HepG2 (cell line): Measurements from ENCODE around the gene CHRD. TPM values are rescaled to one million over a fixed set of nuclear protein-coding genes. Genes with fewer than 3 reads are reported as not detected.

ENCODE experiments used
- CEBPB ChIP-seq: IDR thresholded peaks from 2 replicates; pipeline ENCODE4 v1.6.1; 2011; ENCODE audit warnings: low read depth, low read length, improper control_type of control experiment, borderline replicate concordance
- HDAC6 ChIP-seq: fragments of 200-600 bp; sonication (generic); IDR thresholded peaks from 2 replicates; pipeline ENCODE4 v1.7.0; 2017; ENCODE audit warnings: mild to moderate bottlenecking, antibody characterized with exemption, low read length, low read depth
- HNRNPH1 ChIP-seq: fragments of 200-400 bp; formaldehyde crosslinking; optimal IDR thresholded peaks from 2 replicates; pipeline ENCODE3; 2017; ENCODE audit warnings: mild to moderate bottlenecking, low read depth, low read length
- MLXIP ChIP-seq: sonication (generic); formaldehyde crosslinking; IDR thresholded peaks from 2 replicates; pipeline ENCODE4 v1.9.0; 2021; ENCODE audit warnings: missing genetic modification reagents, borderline replicate concordance
- NR2F2 ChIP-seq: IDR thresholded peaks from 2 replicates; pipeline ENCODE4 v1.6.1; 2012; ENCODE audit warnings: low read depth, inconsistent platforms, borderline replicate concordance
- PRDM4 ChIP-seq: sonication (generic); formaldehyde crosslinking; IDR thresholded peaks from 2 replicates; pipeline ENCODE4 v1.9.0; 2021; ENCODE audit warnings: missing genetic modification reagents, borderline replicate concordance
- RAD21 ChIP-seq: fragments of 450-650 bp; formaldehyde crosslinking; IDR thresholded peaks from 2 replicates; pipeline ENCODE4 v1.5.0; 2020; ENCODE audit warnings: mild to moderate bottlenecking
- SIN3B ChIP-seq: fragments of 150-350 bp; IDR thresholded peaks from 2 replicates; pipeline ENCODE4 v1.6.1; 2014; ENCODE audit warnings: low read length
- TBL1XR1 ChIP-seq: fragments of 150-350 bp; IDR thresholded peaks from 2 replicates; pipeline ENCODE4 v1.6.1; 2014; ENCODE audit warnings: borderline replicate concordance, low read length; ENCODE audit not compliant: partially characterized antibody
- THRA ChIP-seq: sonication (generic); formaldehyde crosslinking; IDR thresholded peaks from 2 replicates; pipeline ENCODE4 v1.4.0; 2020; ENCODE audit warnings: missing genetic modification reagents, borderline replicate concordance
- TRIM24 ChIP-seq: sonication (generic); formaldehyde crosslinking; IDR thresholded peaks from 2 replicates; pipeline ENCODE4 v1.8.0; 2022; ENCODE audit warnings: mild to moderate bottlenecking, missing genetic modification reagents
- ZFP36L2 ChIP-seq: sonication (generic); formaldehyde crosslinking; IDR thresholded peaks from 2 replicates; pipeline ENCODE4 v1.4.0; 2020; ENCODE audit warnings: missing genetic modification reagents
- ZFY ChIP-seq: sonication (generic); formaldehyde crosslinking; IDR thresholded peaks from 2 replicates; pipeline ENCODE4 v1.4.0; 2020; ENCODE audit warnings: missing genetic modification reagents
- ZNF101 ChIP-seq: sonication (generic); formaldehyde crosslinking; IDR thresholded peaks from 2 replicates; pipeline ENCODE4 v1.4.0; 2020; ENCODE audit warnings: mild to moderate bottlenecking, low read depth, missing genetic modification reagents, borderline replicate concordance
- ZNF280B ChIP-seq: sonication (generic); formaldehyde crosslinking; IDR thresholded peaks from 2 replicates; pipeline ENCODE4 v1.5.0; 2020; ENCODE audit warnings: missing genetic modification reagents, mild to moderate bottlenecking, borderline replicate concordance
- ZNF557 ChIP-seq: sonication (generic); formaldehyde crosslinking; IDR thresholded peaks from 2 replicates; pipeline ENCODE4 v1.4.0; 2020; ENCODE audit warnings: missing genetic modification reagents
- ZNF740 ChIP-seq: sonication (generic); formaldehyde crosslinking; IDR thresholded peaks from 2 replicates; pipeline ENCODE4 v1.4.0; 2020; ENCODE audit warnings: missing genetic modification reagents
- ZNF780A ChIP-seq: sonication (generic); formaldehyde crosslinking; IDR thresholded peaks from 2 replicates; pipeline ENCODE4 v1.8.0; 2022; ENCODE audit warnings: mild to moderate bottlenecking, missing genetic modification reagents, moderate library complexity
- polyA plus RNA-seq, 8 experiments: library from polyadenylated mRNA; depleted of rRNA in 3 of 8; stranded (reverse) in 7 of 8; unstranded in 1 of 8; fragments of >200 nt; fragmentation: Illumina TruSeq in 4 of 8; extraction: Trizol in 4 of 8; gene quantifications; 2 replicates each; pipeline versions ENCODE4 v1.2.1 to v1.2.3, GENCODE V29; 2011 to 2016; ENCODE audit warnings: low read depth in 4 of 8, missing spikeins in 1 of 8, mixed read lengths in 1 of 8; ENCODE audit not compliant: insufficient read depth in 1 of 8
- total RNA-seq, 5 experiments: library from RNA; depleted of rRNA; stranded (reverse); fragments of >200 nt; fragmentation: Illumina TruSeq; extraction: Trizol; gene quantifications; 2 replicates each; pipeline ENCODE4 v1.2.3, GENCODE V29; 2016; ENCODE audit warnings: low read depth in 1 of 5

The CHRD gene
- total and polyA plus RNA-seq, 2 of the 13 experiments (the other 11 are each of a cell fraction or from before 2014, with no cell fraction given) = 22.2 to 35.2 TPM

GRCh38 chr3:184335661-184336546 lies 44.0 kb upstream of the CHRD start (continued):
- TF ChIP-seq ZNF280B (CRISPR knock-in tag) (no peak; the same call in 1 of the 2 replicates), TBL1XR1 (no peak), THRA (CRISPR knock-in tag) (no peak), HDAC6 (no peak), ZFP36L2 (CRISPR knock-in tag) (no peak), MLXIP (CRISPR knock-in tag) (no peak), ZNF101 (CRISPR knock-in tag) (no peak), SIN3B (no peak), PRDM4 (CRISPR knock-in tag) (no peak), ZNF557 (CRISPR knock-in tag) (no peak), NR2F2 (no peak), CEBPB (peak; percentile 36; the same call in 1 of the 2 replicates), HNRNPH1 (no peak), ZNF740 (CRISPR knock-in tag) (no peak), RAD21 (CRISPR knock-in tag) (no peak), ZFY (CRISPR knock-in tag) (peak; percentile 66), TRIM24 (CRISPR knock-in tag) (no peak), ZNF780A (CRISPR knock-in tag) (no peak)
